ENCODE measurements around the gene IFNG. TPM values are rescaled to one million over a fixed set of nuclear protein-coding genes. Genes with fewer than 3 reads are reported as not detected.
"Not testable (repeated sequence)": the region's sequence is repeated elsewhere in the genome, so short reads cannot be mapped to it uniquely, and the experiment has no call there.

IFNG gene
- polyA plus RNA-seq (2013, experiment 1 of 2) = not detected
- not detected for polyA plus RNA-seq (2013, experiment 2 of 2)

GRCh38 chr12:68159681-68160304 is at the start of gene IFNG:
TSS of gene IFNG (minus strand) at chr12:68159740. CDS start at chr12:68159615, 125 bp downstream.
- 96% methylated on average over 5 of the region's 5 CpGs for WGBS
- no peaks in the 10 kb centered on the region for H3K4me1 ChIP-seq (ENCODE audit: insufficient read depth, low read length)
- no peak within 1 kb of the TSS for H3K4me3 ChIP-seq (ENCODE audit: low read length)
- no peaks in the 10 kb centered on the region for H3K27me3 ChIP-seq (ENCODE audit: insufficient read depth, low read length)
- no peaks in the 10 kb centered on the region for H3K9me3 ChIP-seq (ENCODE audit: insufficient read depth, low read depth, low read length)
- no peak within 1 kb of the TSS for H3K9ac ChIP-seq (ENCODE audit: low read depth, low read length)
- no peak within 1 kb of the TSS for H3K27ac ChIP-seq (ENCODE audit: low read depth, low read length)
- no peaks in the 10 kb centered on the region for H3K36me3 ChIP-seq (ENCODE audit: insufficient read depth, low read length)

- H3K27ac ChIP-seq (ENCODE audit: low read depth, low read length) = 0 out of 2 replicates have a peak overlapping the region, but pooled peaks have one; percentile 22
- H3K9ac ChIP-seq (ENCODE audit: low read depth, low read length); H3K4me1 ChIP-seq (ENCODE audit: insufficient read depth, low read length); H3K9me3 ChIP-seq (ENCODE audit: insufficient read depth, low read depth, low read length); H3K36me3 ChIP-seq (ENCODE audit: insufficient read depth, low read length); H3K4me3 ChIP-seq (ENCODE audit: low read length); H3K27me3 ChIP-seq (ENCODE audit: insufficient read depth, low read length): not testable (repeated sequence)
- 84% methylated on average over 12 of the region's 12 CpGs for WGBS
Observed at GRCh38 chr12:68209048-68209728, 49.6 kb upstream of the IFNG start.

- Histone ChIP-seq H3K4me1 (ENCODE audit: insufficient read depth, low read length) (no peaks in the 10 kb centered on the region), H3K9ac (ENCODE audit: low read depth, low read length) (no peak overlapping the region), H3K9me3 (ENCODE audit: insufficient read depth, low read depth, low read length) (no peaks in the 10 kb centered on the region), H3K36me3 (ENCODE audit: insufficient read depth, low read length) (no peaks in the 10 kb centered on the region), H3K4me3 (ENCODE audit: low read length) (no peak overlapping the region), H3K27me3 (ENCODE audit: insufficient read depth, low read length) (no peaks in the 10 kb centered on the region), H3K27ac (ENCODE audit: low read depth, low read length) (no peak overlapping the region)
Observed at GRCh38 chr12:68207276-68207675, 47.7 kb upstream of the IFNG start.

- 74% methylated on average over 1 of the region's 1 CpG for WGBS
- no peaks in the 10 kb centered on the region for H3K36me3 ChIP-seq (ENCODE audit: insufficient read depth, low read length)
- no peaks in the 10 kb centered on the region for H3K27me3 ChIP-seq (ENCODE audit: insufficient read depth, low read length)
- H3K4me3 ChIP-seq (ENCODE audit: low read length) = no peak overlapping the region
- H3K27ac ChIP-seq (ENCODE audit: low read depth, low read length) = no peak overlapping the region
- no peaks in the 10 kb centered on the region for H3K4me1 ChIP-seq (ENCODE audit: insufficient read depth, low read length)
- no peaks in the 10 kb centered on the region for H3K9me3 ChIP-seq (ENCODE audit: insufficient read depth, low read depth, low read length)
- H3K9ac ChIP-seq (ENCODE audit: low read depth, low read length) = no peak overlapping the region
Observed at GRCh38 chr12:68206446-68206845, 46.9 kb upstream of the IFNG start.

GRCh38 chr12:68203460-68203875 is 43.9 kb upstream of the IFNG start:
- Histone ChIP-seq H3K36me3 (ENCODE audit: insufficient read depth, low read length) (no peaks in the 10 kb centered on the region), H3K4me3 (ENCODE audit: low read length) (no peak overlapping the region), H3K27ac (ENCODE audit: low read depth, low read length) (no peak overlapping the region), H3K4me1 (ENCODE audit: insufficient read depth, low read length) (peaks cover 12% of the 10 kb centered on the region; the same call in 1 of the 2 replicates), H3K27me3 (ENCODE audit: insufficient read depth, low read length) (no peaks in the 10 kb centered on the region), H3K9me3 (ENCODE audit: insufficient read depth, low read depth, low read length) (no peaks in the 10 kb centered on the region), H3K9ac (ENCODE audit: low read depth, low read length) (no peak overlapping the region)
- 93% methylated on average over 3 of the region's 5 CpGs for WGBS

- Histone ChIP-seq H3K27ac (ENCODE audit: low read depth, low read length) (no peak overlapping the region), H3K4me3 (ENCODE audit: low read length) (no peak overlapping the region), H3K27me3 (ENCODE audit: insufficient read depth, low read length) (no peaks in the 10 kb centered on the region), H3K36me3 (ENCODE audit: insufficient read depth, low read length) (no peaks in the 10 kb centered on the region), H3K9me3 (ENCODE audit: insufficient read depth, low read depth, low read length) (no peaks in the 10 kb centered on the region), H3K4me1 (ENCODE audit: insufficient read depth, low read length) (peaks cover 12% of the 10 kb centered on the region; the same call in 1 of the 2 replicates), H3K9ac (ENCODE audit: low read depth, low read length) (no peak overlapping the region)
- 86% methylated on average over 2 of the region's 2 CpGs for WGBS
Observed at GRCh38 chr12:68200854-68201253, 41.3 kb upstream of the IFNG start.

- Histone ChIP-seq H3K27ac (ENCODE audit: low read depth, low read length) (no peak overlapping the region), H3K27me3 (ENCODE audit: insufficient read depth, low read length) (no peaks in the 10 kb centered on the region), H3K9me3 (ENCODE audit: insufficient read depth, low read depth, low read length) (no peaks in the 10 kb centered on the region), H3K36me3 (ENCODE audit: insufficient read depth, low read length) (no peaks in the 10 kb centered on the region), H3K4me1 (ENCODE audit: insufficient read depth, low read length) (peaks cover 12% of the 10 kb centered on the region; the same call in 1 of the 2 replicates), H3K4me3 (ENCODE audit: low read length) (no peak overlapping the region), H3K9ac (ENCODE audit: low read depth, low read length) (no peak overlapping the region)
- WGBS = 73% methylated on average over 1 of the region's 1 CpG
Observed at GRCh38 chr12:68199127-68199526, 39.6 kb upstream of the IFNG start.

GRCh38 chr12:68198507-68199086 is 39.1 kb upstream of the IFNG start:
- Histone ChIP-seq H3K4me1 (ENCODE audit: insufficient read depth, low read length) (peaks cover 12% of the 10 kb centered on the region; the same call in 1 of the 2 replicates), H3K9me3 (ENCODE audit: insufficient read depth, low read depth, low read length) (no peaks in the 10 kb centered on the region), H3K9ac (ENCODE audit: low read depth, low read length) (no peak overlapping the region), H3K4me3 (ENCODE audit: low read length) (no peak overlapping the region), H3K27me3 (ENCODE audit: insufficient read depth, low read length) (no peaks in the 10 kb centered on the region), H3K36me3 (ENCODE audit: insufficient read depth, low read length) (no peaks in the 10 kb centered on the region), H3K27ac (ENCODE audit: low read depth, low read length) (no peak overlapping the region)
- 90% methylated on average over 10 of the region's 12 CpGs for WGBS

GRCh38 chr12:68190301-68190700 is 30.8 kb upstream of the IFNG start:
- Histone ChIP-seq H3K4me1 (ENCODE audit: insufficient read depth, low read length) (no peaks in the 10 kb centered on the region), H3K9ac (ENCODE audit: low read depth, low read length) (no peak overlapping the region), H3K4me3 (ENCODE audit: low read length) (no peak overlapping the region), H3K9me3 (ENCODE audit: insufficient read depth, low read depth, low read length) (no peaks in the 10 kb centered on the region), H3K27me3 (ENCODE audit: insufficient read depth, low read length) (no peaks in the 10 kb centered on the region), H3K27ac (ENCODE audit: low read depth, low read length) (no peak overlapping the region), H3K36me3 (ENCODE audit: insufficient read depth, low read length) (no peaks in the 10 kb centered on the region)

GRCh38 chr12:68189821-68190242 is 30.3 kb upstream of the IFNG start:
- WGBS = 94% methylated on average over 4 of the region's 4 CpGs
- no peaks in the 10 kb centered on the region for H3K4me1 ChIP-seq (ENCODE audit: insufficient read depth, low read length)
- H3K4me3 ChIP-seq (ENCODE audit: low read length) = no peak overlapping the region
- no peak overlapping the region for H3K9ac ChIP-seq (ENCODE audit: low read depth, low read length)
- H3K36me3 ChIP-seq (ENCODE audit: insufficient read depth, low read length) = no peaks in the 10 kb centered on the region
- no peaks in the 10 kb centered on the region for H3K9me3 ChIP-seq (ENCODE audit: insufficient read depth, low read depth, low read length)
- H3K27ac ChIP-seq (ENCODE audit: low read depth, low read length) = no peak overlapping the region
- H3K27me3 ChIP-seq (ENCODE audit: insufficient read depth, low read length) = no peaks in the 10 kb centered on the region

GRCh38 chr12:68185598-68185997 is 26.1 kb upstream of the IFNG start:
- Histone ChIP-seq H3K9me3 (ENCODE audit: insufficient read depth, low read depth, low read length) (no peaks in the 10 kb centered on the region), H3K36me3 (ENCODE audit: insufficient read depth, low read length) (no peaks in the 10 kb centered on the region), H3K4me1 (ENCODE audit: insufficient read depth, low read length) (no peaks in the 10 kb centered on the region), H3K4me3 (ENCODE audit: low read length) (no peak overlapping the region), H3K27me3 (ENCODE audit: insufficient read depth, low read length) (no peaks in the 10 kb centered on the region), H3K9ac (ENCODE audit: low read depth, low read length) (no peak overlapping the region), H3K27ac (ENCODE audit: low read depth, low read length) (no peak overlapping the region)
- 98% methylated on average over 3 of the region's 3 CpGs for WGBS
